RCC 7860 (cell line): Measurements from ENCODE around the gene BTBD6.

Source experiments
- DNase-seq: peaks from one replicate; pipeline ENCODE4 v3.0.0-alpha.2; 2015; ENCODE audit warnings: low spot score
- FAIRE-seq: peaks from 2 replicates; lab custom pipeline; 2012; peaks lifted over from hg19 to GRCh38; lab: Jason Lieb, UNC

Gene BTBD6

GRCh38 chr14:105211086-105211757 lies 37.1 kb upstream of the BTBD6 start:
- no peak for DNase-seq
- FAIRE-seq: no peak

GRCh38 chr14:105211758-105212089 lies 36.6 kb upstream of the BTBD6 start:
- no peak for DNase-seq
- FAIRE-seq: no peak

GRCh38 chr14:105212541-105213300 lies 35.6 kb upstream of the BTBD6 start:
- FAIRE-seq (no peak), DNase-seq (no peak)

GRCh38 chr14:105213361-105213760 lies 35.0 kb upstream of the BTBD6 start:
- no peak for FAIRE-seq
- no peak for DNase-seq

GRCh38 chr14:105214324-105214915 lies 33.9 kb upstream of the BTBD6 start:
- DNase-seq (no peak), FAIRE-seq (no peak)

- FAIRE-seq (no peak), DNase-seq (no peak)
Measured at GRCh38 chr14:105215602-105216001, 32.7 kb upstream of the BTBD6 start.

- DNase-seq: no peak
- FAIRE-seq: no peak
Measured at GRCh38 chr14:105216490-105217247, 31.7 kb upstream of the BTBD6 start.

- FAIRE-seq: no peak
- DNase-seq: no peak
Measured at GRCh38 chr14:105217774-105218173, 30.6 kb upstream of the BTBD6 start.

- FAIRE-seq (no peak), DNase-seq (no peak)
Measured at GRCh38 chr14:105218611-105219010, 29.7 kb upstream of the BTBD6 start.

GRCh38 chr14:105219043-105219612 lies 29.2 kb upstream of the BTBD6 start:
- no peak for FAIRE-seq
- DNase-seq: no peak

- no peak for FAIRE-seq
- no peak for DNase-seq
Measured at GRCh38 chr14:105219753-105220152, 28.6 kb upstream of the BTBD6 start.

- DNase-seq (no peak), FAIRE-seq (no peak)
Measured at GRCh38 chr14:105220699-105221597, 27.4 kb upstream of the BTBD6 start.

- DNase-seq (no peak), FAIRE-seq (no peak)
Measured at GRCh38 chr14:105221598-105222178, 26.6 kb upstream of the BTBD6 start.

- no peak for FAIRE-seq
- DNase-seq: no peak
Measured at GRCh38 chr14:105223260-105223659, 25.1 kb upstream of the BTBD6 start.

- no peak for FAIRE-seq
Measured at GRCh38 chr14:105223770-105224544, 24.4 kb upstream of the BTBD6 start.

GRCh38 chr14:105224845-105225570 lies 23.3 kb upstream of the BTBD6 start:
- DNase-seq: no peak

More at GRCh38 chr14:105223770-105224544, 24.4 kb upstream of the BTBD6 start:
- no peak for DNase-seq

GRCh38 chr14:105226198-105226597 lies 22.1 kb upstream of the BTBD6 start:
- no peak for DNase-seq
- no peak for FAIRE-seq

More at GRCh38 chr14:105224845-105225570, 23.3 kb upstream of the BTBD6 start:
- FAIRE-seq: no peak

- DNase-seq (no peak), FAIRE-seq (no peak)
Measured at GRCh38 chr14:105227346-105227745, 21.0 kb upstream of the BTBD6 start.
